Fibroblast of gingiva (primary cell): ENCODE results near the gene TYW1B.
"Not testable (repeated sequence)": the region's sequence is repeated elsewhere in the genome, so short reads cannot be mapped to it uniquely, and the experiment has no call there.

ENCODE experiments used
- DNase-seq: peaks from one replicate; pipeline ENCODE4 v3.0.0-alpha.2; 2011; ENCODE audit warnings: low read depth

Gene TYW1B

DNA sequence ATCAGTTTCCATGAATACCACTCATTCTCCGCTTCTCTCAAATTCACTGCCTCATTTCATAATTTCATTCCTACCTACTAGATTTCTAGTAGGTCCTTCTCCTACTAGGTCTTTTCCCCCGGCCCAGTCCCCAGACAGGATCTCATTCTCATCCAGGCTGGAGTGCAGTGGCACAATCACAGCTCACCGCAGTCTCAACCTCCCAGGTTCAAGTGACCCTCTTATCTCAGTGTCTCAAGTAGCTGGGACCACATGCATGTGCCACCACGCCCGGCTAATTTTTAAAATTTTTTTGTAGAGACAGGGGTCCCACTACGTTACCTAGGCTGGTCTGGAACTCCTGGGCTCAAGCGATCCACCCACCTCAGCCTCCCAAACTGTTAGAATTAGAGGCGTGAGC is 132.5 kb downstream of the TYW1B start:
- DNase-seq = not testable (repeated sequence)

DNA sequence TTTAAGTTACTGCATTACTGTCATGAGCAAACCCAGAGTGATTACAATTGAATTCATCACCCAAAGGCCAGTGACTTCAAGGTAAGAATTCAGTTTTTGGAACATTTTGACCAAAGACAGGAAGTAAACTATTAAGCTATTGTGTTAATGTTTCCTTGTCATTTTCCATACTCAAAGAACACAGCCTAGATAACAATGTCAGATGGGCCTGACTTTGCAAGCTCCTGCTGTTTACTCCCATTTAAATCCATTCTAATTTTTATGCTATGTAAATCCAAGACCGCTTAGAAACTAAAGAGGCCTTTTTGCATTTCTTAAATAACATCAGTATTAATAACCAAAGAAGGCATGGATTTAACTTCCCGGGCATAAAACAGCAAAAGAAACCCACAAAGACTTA is 136.6 kb downstream of the TYW1B start:
- DNase-seq = not testable (repeated sequence)

- not testable (repeated sequence) for DNase-seq
Observed at GRCh38 chr7:72690177-72690576, 137.8 kb downstream of the TYW1B start.

GRCh38 chr7:72689344-72689743 is 138.7 kb downstream of the TYW1B start:
- DNase-seq = not testable (repeated sequence)

- not testable (repeated sequence) for DNase-seq
Observed at GRCh38 chr7:72681211-72681610, 146.8 kb downstream of the TYW1B start.

DNA sequence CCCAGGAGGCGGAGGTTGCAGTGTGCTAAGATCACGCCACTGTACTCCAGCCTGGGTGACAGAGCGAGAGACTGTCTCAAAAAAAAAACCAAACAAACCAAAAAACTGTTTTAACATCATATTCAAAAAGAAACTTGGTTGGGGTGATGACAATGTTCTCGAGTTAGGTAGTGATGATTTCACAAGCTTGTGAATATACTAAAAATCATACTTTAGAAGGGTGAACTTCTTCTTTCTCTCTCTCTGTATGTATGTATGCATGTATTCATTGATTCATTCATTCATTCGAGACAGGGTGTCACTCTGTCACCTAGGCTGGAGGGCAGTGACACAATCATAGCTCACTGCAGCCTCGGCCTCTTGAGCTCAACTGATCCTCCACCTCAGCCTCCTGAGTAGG is 151.1 kb downstream of the TYW1B start:
- not testable (repeated sequence) for DNase-seq

DNA sequence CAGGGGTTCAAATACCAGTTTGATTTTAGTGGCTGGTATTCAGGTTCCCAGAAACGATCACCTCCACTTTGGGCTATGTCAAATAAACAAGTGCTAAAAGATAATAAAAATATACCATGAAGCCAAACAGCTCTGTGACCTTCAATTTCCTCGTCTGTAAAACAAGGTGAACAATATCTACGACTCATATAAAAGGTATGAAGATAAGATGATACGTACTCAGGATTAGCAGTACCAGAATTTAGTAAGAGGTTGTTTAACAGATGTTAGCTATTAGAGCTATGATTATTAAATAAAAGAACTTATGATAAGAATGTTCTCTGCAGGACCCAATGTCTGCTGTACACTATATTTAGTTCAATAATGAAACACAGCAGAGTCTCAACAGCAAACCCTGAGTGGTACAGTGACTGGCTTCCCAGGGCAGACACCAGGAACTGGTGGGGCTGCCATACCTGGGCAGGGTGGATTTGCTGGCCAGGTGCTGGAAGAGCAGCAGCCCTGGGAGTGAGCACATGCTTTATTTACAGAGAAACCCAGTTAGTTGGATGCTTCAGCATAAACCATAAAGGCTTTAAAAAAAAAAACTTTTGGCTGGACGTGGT is 151.8 kb downstream of the TYW1B start:
- not testable (repeated sequence) for DNase-seq

- DNase-seq = not testable (repeated sequence)
Observed at GRCh38 chr7:72675686-72676085, 152.3 kb downstream of the TYW1B start.

- DNase-seq = no peak
Observed at GRCh38 chr7:72674394-72674793, 153.6 kb downstream of the TYW1B start.

- not testable (repeated sequence) for DNase-seq
Observed at GRCh38 chr7:72670850-72671249, 157.2 kb downstream of the TYW1B start.

DNA sequence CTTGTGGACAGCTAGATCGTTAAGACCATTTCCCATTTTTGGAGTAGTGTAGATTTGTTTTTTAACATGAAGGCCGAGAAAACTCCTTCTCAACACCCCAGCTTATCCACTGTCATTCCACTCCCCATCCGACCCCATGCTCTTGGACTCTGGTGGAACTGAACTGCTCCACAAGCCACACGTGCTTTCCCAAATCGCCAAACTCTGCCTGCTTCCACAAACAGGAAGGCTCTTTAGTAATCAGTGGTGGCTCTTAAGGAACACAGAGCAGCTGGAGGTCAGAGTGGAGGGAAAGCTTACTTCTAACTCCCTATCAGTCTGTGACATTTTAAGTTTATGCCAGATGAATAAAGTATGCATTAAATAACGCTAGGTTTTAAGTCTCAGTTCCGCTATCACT is 159.6 kb downstream of the TYW1B start:
- DNase-seq = not testable (repeated sequence)

- peak; percentile 42 for DNase-seq
Observed at GRCh38 chr7:72667049-72667448, 161.0 kb downstream of the TYW1B start.

- DNase-seq = not testable (repeated sequence)
Observed at GRCh38 chr7:72648574-72648973, 179.4 kb downstream of the TYW1B start.

GRCh38 chr7:72643708-72644107 is 184.3 kb downstream of the TYW1B start:
- not testable (repeated sequence) for DNase-seq

DNA sequence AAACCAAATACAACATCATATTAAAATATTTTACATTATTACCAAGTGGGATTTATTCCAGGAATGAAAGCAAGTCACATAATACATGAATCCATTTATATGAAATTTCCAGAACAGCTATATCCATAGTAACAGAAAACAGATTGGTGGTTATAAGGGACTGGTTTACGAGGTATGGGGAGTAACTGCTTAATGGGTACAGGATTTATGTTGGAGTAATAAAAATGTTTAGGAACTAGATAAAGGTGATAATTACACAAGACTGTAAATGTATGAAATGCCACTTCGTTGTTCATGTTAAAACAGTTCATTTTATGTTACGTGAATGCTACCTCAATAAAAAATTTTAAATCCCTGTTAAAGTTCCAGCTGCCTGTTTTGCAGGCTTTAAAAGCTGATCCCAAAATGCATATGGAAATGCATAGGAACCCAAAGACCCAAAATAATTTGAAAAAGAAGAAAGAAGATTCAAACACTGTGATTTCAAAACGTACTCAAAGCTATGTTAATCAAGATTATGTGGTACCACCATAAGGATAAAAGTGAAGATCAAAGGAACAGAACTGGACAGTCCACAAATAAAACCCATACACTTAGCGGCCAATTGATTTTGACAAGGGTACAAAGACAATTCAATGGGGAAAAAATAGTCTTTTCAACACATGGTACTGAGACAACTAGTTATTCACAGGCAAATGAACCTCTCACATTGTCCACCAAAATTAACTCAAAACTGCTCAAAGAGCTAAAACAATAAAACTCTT is 186.3 kb downstream of the TYW1B start:
- DNase-seq = not testable (repeated sequence)

- not testable (repeated sequence) for DNase-seq
Observed at GRCh38 chr7:72640740-72641139, 187.3 kb downstream of the TYW1B start.

- not testable (repeated sequence) for DNase-seq
Observed at GRCh38 chr7:72635273-72635908, 192.6 kb downstream of the TYW1B start.

- not testable (repeated sequence) for DNase-seq
Observed at GRCh38 chr7:72632765-72633292, 195.2 kb downstream of the TYW1B start.

GRCh38 chr7:72628375-72628774 is 199.6 kb downstream of the TYW1B start:
- not testable (repeated sequence) for DNase-seq

GRCh38 chr7:72626428-72627011 is 201.5 kb downstream of the TYW1B start:
- not testable (repeated sequence) for DNase-seq

DNA sequence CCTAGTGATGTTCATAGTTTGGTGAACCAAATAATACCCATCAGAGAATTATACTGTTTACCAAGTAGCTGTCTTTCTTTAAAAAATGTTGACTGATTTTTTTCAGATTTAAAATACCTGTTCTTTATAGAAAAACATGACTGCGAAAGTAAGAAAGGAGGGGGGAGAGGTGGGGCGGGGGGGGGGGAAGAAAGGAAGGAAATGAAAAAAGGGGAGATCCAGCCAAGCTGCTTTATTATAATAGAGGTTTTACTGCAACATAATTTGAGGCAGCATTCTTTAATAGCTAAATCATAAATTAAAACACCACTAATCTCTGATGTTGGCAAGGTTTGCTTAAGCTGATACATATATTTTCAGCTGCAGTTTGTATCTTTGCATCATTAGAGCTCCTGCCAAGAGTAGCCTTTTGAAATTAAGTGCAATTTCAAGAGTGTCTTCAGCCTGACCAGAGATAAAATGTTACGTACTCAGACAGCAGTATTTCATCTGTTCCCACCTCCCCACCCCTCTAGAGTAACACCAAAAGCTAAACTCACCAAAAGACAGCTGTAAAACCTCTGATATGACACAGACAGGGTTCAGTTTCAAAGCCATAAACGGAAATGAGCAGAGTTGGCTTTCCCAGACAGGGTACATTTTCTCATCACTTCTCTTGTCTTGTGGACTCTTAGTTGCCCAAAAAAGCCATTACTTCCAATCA is 202.1 kb downstream of the TYW1B start:
- DNase-seq = not testable (repeated sequence)

- no peak for DNase-seq
Observed at GRCh38 chr7:72622532-72622931, 205.5 kb downstream of the TYW1B start.
